Stimulated activated naive CD4-positive, alpha-beta T cell (primary cell): ENCODE measurements around the gene DPP4.

ENCODE experiments used
- DNase-seq, 6 experiments: peaks; one replicate each; lab custom pipeline; 2025; lab: John Stamatoyannopoulos, UW

Gene DPP4

DNA sequence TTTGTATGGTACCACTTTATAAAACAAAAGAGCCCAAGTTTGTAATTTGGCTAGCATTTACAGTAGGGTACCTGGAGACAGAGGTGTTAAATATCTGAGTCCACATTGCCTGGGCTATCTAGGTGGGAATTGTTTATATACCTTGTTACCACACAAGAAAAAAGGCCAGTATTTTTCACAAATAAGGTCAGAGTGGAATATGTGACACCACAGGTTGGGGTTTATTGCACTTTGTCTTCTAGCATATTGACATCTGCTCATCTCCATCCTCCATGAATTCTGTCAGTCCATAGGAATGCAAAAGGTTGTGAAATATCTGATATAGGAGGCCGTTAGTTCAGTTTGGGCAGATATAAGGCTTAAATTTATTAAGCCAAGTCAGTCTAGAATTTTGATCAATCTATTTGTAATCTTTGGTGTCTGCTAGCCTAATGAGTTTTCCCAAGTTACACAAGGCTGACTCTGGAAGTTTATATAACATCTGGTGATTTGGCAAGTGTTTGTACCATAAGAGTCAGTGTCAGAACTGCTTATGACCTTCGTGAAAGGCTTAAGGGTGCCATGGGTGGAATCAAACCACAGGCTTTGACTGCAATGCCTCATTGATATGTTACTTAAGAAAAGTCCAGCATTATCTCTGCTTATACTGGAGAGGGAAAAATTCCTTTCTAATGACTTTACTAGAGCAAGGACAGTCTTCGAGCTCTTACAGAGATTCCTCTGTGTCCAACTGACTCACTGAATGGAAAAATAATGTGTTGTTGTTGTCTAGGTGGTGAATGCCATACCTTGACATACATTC lies 11.3 kb upstream of the DPP4 start:
- no peak for DNase-seq

DNA sequence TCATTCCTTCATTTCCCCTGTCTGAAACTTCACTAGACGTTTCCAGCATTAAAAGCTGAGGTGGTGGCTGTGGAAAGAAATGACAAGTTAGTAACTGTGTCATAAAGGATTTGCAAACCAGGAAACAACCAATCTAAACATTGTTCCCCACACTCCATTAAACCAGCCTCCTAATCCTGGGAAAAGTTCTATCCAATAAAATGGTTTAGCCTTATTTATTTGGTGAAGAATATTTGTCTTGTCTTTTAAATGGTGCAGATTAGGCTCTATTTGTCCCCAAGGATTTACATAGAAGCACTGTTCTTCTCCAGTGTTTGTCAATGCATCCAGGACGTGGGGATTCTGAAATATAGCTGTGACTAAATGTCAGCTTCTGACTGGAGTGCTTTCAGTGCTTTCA lies 10.5 kb upstream of the DPP4 start:
- DNase-seq: no peak

DNA sequence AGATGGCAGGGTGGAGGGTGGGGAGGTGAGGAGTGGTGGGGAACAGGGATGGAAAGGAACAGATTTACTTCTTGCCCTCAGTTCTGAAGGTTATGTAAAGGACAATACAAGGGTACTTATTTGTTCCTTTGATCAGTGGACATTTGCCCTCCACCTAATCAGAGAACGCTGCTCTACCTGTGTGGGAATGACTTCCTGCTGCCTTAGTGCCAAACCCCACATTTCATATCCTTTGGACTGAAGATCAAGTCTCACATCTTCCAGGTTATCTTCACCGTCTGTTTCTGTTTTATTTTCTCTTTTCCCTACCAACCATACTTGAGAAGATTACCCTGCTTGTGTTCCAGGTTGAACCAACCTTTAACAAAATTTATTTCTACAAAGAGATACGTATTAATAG lies 8.7 kb upstream of the DPP4 start:
- DNase-seq: no peak

DNA sequence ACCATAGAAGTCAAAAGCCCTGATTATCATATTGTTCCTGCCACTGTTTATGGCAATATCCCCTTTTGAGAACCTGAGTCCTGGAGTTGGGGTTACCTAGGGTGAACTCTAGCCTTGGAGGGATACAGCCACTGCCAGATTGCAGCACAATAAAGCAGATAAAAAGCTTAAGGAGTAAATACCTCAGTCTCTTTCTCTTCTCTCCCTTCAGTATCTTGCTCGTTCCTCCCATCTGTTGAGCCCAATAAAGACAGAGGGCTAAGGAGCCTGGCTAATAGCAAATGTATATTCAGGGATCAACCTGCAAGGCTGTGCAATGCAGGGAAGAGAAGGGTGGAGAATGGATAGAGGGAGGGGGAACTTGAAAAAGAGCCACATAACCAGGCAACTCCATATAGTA lies 8.0 kb upstream of the DPP4 start:
- no peak for DNase-seq

DNA sequence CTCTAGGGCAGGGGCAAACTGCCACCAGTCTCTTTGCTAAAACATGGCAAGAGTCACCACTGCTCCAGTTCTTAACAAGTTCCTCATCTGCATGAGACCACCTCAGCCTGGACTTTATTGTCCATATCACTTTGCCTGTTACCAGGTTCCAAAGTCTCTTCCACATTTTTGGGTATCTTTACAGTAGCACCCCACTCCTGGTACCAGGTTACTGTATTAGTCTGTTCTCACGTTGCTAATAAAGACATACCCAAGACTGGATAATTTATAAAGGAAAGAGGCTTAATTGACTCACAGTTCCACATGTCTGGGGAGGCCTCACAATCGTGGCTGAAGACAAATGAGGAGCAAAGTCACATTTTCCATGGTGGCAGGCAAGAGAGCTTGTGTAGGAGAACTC lies 5.5 kb upstream of the DPP4 start:
- no peak for DNase-seq

DNA sequence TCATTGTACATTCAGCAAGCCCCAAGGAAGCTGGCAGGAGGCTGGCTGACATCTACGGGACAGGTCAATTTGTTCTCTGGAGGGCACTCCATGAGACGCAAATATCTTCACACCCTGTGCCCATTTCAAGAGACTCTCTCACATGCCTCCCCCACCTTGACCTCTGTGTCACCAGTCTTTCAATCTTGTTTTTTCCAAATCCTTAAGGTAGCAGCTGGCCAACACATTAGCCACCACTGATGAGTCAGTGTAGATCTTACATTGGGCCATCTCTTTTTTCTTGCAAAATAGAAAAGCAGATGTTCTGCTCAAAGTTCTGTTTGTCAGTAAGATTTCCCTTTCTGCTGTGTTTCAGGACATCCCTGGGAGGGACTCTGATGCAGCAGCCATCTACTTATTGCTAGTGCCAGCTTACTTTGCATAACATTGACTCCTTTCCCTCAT lies 1.7 kb upstream of the DPP4 start:
- DNase-seq: no peak

DNA sequence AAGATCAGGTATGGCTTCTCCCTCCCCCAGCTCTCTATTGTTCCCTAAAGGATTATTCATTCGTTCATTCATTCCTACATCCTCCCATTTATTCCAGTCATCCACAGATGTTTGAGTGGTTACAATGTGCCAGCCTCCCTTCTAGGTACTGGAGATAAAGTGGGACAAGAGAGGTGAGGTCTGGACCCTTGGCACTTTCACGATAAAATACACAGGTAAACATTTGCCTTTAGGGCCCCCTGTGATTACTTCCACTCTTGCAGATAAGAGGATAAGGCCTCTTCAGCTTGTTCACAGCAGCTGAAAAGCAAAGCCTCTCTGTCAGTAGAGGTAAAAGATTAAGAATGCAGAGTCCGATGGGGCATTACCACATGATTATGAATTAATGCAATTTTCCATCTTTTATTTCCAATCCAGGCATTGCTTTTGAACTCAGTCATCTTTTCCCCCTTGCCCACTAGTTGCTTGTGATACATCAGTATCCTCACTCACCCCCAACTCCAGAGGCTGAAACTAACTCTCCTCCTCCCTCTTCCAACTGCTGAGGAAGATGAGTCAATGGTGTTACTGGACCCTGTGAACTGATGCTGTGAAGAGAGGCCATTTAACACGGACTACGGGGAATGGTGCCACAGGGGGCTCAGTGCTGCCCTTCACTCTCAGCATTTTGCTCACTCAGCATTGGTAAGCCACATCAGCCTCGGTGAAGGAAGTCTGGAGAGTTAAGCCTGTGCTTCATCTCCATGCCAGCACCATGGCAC lies 1.1 kb upstream of the DPP4 start:
- DNase-seq: no peak

DNA sequence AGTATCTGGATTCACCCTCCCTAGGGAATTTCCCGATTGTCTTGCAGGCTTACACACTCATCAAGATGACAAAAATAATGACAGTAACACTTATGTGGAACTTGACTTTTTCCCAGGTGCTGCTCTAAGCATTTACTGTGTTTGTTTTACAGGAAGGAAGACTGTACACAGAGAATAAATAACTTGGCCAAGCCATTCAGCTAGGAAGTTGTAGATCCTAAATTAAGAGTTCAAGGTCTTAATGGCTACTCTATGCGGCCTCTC lies 549 bp upstream of the DPP4 start:
- DNase-seq: no peak

DNA sequence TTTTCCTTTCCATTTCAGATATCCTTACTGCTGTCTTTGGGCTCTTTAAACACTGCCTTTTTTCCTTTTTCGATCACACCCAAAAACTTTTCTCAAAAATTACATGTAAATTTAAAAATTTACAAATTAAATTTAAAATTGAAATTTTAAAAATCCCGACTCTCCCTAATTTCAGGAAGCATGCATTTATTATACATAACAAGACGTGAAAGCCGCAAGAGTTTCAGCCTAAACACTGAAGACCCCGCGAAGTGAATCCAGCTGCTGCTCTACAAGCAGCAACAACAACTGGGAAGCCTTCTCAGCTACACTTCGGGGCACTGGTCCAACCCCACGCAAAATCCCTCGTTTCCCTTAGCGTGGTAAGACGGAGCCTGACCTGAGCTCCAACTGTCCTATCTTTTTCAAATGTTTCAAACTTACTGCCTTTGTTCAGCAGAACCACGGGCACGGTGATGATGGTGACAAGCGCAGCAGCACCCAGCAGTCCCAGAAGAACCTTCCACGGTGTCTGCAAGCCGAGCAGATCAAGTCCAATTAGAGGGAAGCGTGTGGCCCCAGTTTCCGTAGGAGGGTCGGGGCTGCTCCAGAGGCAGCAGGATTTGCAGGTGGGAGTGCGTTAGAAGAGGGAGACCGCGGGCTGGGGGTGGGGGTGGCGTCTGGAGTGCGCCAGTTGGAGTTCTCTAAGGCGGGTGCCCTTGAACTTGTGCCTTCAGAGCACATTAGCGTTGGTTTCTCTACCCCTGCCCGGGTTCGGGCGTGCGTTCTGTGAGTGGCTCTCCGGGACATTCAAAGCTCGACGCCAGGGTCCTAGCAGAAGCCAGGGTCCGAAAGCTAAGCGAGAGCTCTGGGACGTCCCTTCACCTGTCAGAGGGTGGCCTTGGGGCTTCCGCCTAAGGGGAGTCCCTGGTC lies 783 bp downstream of the DPP4 start:
- peak in 4 of 6 experiments; percentile 13 to 63 (median 32) for DNase-seq

DNA sequence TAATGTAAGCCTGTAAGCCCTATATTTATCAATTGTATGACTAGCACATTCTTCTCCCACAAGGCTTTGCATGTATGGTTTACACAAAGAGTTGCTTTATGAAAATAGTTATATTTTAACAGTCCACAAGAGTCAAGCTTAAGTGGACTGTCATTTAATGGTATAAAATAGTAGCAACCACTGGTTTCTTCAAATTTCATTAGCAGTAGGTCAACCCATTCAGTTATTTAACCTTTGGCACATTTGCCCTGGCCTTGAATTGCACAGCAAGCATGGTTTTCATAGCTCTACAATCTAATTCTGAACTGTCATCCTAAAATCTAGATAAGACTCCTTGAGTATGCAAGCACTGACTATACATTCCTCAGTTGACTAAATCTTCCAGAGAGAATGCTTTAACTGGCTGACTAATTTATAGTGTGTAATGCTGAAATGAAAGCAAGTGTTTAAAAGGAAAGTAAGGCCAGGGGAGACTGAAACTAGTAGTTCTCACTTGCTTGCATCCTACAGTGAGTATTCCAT lies 1.8 kb downstream of the DPP4 start:
- DNase-seq: no peak

DNA sequence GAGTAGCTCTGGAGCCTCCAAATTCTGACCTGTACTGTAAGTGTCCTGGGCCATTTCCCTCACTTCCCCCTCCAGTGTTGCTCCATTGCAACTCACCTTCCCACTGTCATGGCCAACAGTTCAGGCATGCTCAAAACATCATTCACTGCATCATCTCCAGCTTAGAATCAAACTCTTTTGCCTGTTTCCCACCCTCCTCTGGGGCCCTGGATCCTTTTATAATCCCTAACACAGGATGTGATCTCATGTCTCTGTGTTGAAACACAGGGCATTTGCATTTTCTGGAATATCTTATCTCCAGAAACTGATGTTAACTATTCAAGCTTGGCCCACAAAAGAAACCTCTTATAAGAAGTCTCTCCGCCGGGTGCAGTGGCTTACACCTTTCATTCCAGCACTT lies 3.0 kb downstream of the DPP4 start:
- no peak for DNase-seq

DNA sequence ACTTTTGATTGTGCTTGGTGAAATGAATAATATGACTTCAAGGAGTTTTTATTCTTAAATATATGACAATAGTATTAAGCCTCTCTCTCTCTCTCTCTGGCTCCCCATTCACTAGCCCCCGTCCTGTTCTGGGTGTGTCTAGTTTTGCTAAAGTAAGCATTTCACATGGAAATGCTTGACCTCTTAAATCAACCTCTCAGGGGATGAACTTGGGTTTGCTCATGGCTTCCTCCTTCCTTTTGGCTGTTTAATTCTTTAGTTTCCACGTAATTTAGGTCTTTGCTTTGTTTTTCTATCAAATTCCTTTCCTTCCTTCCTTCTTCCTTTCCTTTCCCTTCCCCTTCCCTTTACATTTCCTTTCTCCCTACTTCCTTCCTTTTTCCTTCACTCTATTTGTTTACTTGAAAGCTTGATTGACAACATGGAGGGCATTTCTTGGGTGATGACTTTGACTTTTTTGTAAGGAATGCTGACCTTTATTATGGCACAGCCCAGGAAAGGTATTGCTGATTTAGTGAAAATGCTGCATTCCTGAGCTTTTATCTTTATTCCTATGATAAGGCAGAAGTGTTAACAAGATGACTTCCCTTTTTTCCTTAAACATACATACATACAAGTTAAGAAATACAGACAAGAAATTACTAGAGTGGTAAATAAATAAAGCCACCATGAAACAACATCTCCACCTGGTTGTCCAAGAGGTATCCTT lies 3.6 kb downstream of the DPP4 start:
- DNase-seq: no peak

DNA sequence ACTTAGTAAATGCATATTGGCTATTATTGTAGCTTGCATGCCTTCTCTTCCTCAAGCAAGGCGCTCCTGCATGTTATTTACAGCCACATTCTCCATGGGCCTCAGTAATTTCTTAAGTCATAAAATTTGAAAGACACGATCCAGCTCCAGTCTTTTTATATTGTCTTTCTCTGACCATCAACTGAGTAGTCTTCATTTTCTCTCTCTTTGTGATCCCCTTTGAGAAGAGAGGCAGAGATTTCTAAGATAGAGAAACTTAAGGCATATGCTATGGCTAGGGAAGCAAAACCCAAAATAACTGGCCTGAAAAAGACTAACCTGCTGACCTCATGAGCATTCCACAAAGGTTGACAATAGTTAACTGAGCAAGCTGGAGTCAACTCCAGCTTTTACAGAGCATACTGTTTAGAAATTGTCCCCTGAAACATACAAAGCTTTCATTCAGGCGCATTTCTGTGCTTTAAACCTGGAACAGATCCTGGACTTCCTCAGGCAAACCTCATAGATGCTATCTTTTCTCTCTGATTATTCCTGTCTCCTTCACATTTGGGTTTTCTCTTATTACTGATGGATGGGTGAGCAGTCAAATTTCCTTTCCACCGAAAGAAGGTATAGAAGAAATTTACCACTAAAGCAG lies 4.6 kb downstream of the DPP4 start:
- no peak for DNase-seq

DNA sequence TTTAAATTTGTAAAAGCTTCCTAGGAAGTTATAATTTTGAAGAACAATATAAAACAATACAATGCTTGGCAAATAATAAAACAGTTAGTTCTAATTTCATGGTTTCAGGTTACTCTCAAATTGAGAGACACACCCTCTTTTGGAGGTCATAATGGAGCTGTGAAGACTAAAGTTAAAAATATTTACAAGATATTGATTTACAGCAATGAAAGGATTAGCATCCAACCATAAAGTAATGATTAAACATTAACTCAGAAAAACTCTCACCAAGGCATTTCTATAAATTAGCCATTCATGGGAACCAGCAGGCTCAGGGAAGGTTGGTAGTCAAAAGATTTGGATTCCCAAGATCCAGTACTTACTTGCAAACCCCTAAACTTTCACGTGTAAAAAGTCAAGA lies 6.4 kb downstream of the DPP4 start:
- DNase-seq: no peak

DNA sequence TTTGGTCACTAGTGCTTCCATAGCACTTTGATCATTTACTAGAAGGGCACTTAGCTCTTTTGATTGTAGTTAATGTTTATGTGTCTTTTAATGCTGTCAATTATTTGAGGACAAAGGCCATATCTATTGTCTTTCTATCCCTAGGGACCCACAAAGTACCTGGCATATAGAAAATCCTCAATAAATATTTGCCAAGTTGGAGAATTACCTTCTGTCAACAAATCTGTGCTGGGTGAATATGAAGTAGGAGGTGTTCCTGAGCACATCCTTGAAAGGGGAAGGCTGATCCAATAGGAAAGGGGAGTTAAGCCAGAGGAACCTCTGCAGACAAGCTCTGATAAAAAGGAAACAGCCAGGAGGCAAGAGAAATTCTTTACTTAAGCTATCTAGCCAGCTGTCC lies 8.2 kb downstream of the DPP4 start:
- DNase-seq: no peak

DNA sequence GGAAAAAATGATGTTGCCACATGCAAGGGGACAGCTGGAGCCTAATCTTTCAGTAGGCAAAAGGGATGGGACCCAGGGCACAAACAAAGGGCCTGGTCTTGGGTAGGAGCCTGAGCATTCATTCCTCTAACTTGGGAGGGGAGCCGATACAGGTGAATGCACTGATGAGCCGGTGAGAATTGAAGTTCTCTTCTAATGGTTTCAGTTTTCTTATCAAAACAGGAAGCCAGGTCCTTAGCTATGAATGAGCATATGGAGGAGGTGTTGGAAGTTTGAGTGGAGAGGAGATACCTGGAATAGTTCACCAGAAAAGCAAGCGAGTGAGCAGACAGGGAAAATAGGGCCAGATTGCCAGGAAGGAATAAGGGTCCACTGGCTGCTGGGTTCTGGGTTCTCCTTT lies 10.1 kb downstream of the DPP4 start:
- peak in 3 of 6 experiments; percentile 18 to 20 (median 19) for DNase-seq

DNA sequence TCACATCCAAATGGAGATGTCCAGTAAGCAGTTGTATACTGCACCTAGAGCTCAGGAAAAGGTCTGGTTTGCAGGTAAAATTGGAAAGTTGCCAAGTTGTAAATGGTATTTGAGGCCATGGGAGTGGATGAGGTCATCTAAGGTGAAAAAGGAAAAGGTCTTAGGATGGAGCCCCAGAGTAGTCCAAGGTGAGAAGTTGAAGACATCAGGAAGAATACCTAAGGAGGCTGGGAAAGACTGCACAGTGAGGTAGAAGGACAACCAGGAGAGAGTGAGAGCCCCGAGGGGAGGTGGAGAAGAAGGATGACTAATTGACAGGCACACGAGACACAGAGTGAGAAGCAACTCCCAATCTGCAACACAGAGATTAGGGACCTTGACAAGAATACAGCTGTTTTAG lies 10.7 kb downstream of the DPP4 start:
- no peak for DNase-seq

DNA sequence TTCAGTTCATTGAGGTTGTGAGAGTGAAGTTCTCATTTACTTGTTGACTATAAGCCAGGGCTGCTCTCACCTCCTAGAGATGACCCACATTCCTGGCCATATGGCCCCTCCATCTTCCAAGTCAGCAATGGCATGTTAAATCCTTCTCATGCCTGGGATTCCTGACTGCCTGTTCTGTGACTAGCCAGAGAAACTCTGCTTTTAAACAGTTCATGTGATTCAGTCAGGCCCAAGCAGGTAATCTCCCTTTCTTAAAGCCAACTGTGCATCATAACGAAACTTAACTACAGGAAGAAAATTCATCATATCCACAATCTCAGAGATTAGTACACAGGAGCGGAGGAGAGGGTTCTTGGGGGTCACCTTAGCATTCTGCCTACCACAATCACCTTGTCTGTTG lies 11.5 kb downstream of the DPP4 start:
- DNase-seq: no peak

DNA sequence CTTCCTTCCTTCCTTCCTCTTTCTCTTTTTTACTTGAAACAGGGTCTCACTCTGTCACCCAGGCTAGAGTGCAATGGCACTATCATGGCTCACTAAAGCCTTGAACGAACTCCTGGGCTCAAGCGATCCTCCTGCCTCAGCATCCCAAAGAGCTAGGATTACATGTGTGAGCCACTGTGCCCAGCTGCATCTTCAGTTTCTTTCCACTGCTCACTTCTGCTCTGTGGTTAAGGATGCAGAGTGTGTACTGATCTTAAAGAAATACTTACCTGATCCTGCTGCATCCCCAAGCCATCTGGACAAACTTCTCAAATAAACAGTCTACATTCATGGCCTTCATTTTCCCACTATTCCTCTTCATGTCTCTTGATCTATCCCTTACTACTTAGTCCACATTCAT lies 13.0 kb downstream of the DPP4 start:
- DNase-seq: no peak

DNA sequence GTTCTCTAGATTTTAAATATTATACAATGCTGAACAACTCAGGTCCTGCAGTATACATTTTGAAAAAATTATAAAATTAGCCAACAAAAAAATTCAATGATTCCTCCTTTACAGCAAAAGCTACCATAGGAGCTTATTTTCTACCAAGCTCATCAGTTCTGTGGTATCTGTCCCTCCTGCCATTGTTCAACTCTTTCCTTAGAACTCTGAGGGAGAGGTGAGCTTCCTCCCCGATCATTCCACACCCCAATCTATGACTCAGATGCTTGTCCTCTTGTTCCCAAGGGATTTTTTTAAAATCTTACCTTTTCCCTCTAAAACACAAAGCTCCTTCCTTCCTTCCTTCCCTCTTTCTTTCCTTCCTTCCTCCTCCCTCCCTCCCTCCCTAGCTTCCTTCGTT lies 13.5 kb downstream of the DPP4 start:
- no peak for DNase-seq

DNA sequence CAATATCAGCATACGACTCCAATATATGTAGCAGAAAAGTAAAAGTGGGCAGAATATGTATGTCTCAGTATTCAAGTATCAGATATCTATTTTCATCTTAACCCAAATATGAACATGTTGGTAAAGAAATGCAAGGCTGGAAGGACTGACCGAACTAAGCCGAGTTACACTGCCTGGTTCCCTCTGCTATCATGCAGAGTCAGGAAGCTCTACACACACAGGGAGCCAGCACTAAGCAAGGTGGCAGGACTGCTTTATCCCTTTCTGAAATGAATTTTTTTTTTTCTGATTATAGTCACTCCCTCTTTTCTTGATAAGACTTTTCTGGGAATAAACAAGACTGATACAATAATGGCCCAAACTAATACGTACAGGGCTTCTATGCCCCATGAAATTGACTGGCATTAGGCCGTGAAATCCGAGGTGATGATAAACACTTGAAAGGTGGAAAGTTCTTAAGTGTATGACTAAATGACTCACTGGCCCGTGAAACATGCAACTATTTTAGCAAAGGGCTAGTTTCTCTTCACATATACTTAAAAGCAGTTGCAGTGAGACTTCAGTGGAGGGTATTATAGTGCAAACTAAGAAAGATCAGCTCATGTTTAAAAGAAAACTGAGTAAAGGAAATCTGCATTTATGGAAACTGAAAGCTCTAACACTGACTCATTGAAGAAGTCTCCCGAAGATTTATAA lies 14.9 kb downstream of the DPP4 start:
- peak in 1 of 6 experiments; percentile 38 for DNase-seq
